Mucosa of rectum (tissue), 2 donors: Measurements from ENCODE around the gene PPP2R5C.
"Not testable (repeated sequence)": the region's sequence is repeated elsewhere in the genome, so short reads cannot be mapped to it uniquely, and the experiment has no call there.

ENCODE experiments used
- H3K27ac ChIP-seq, 2 donors: one replicate each; pipeline ENCODE4 v1.7.0; 2013; ENCODE audit warnings: inconsistent platforms in 2 of 2, low read depth in 2 of 2, low read length in 2 of 2
- H3K27me3 ChIP-seq, 2 donors: one replicate each; pipeline ENCODE4 v1.7.0; 2013; ENCODE audit warnings: low read length in 2 of 2; ENCODE audit not compliant: control insufficient read depth in 2 of 2, insufficient read depth in 2 of 2
- H3K36me3 ChIP-seq, 2 donors: one replicate each; pipeline ENCODE4 v1.7.0; 2013; ENCODE audit warnings: low read length in 2 of 2; ENCODE audit not compliant: control insufficient read depth in 2 of 2, insufficient read depth in 2 of 2
- H3K4me1 ChIP-seq, 2 donors: one replicate each; pipeline ENCODE4 v1.7.0; 2013; ENCODE audit warnings: low read length in 2 of 2, mild to moderate bottlenecking in 1 of 2; ENCODE audit not compliant: control insufficient read depth in 2 of 2, insufficient read depth in 2 of 2
- H3K4me3 ChIP-seq, 2 donors: one replicate each; pipeline ENCODE4 v1.7.0; 2013; ENCODE audit warnings: low read length in 2 of 2
- H3K9ac ChIP-seq, 2 donors: one replicate each; pipeline ENCODE4 v1.7.0; 2013; ENCODE audit warnings: low read length in 2 of 2, low read depth in 1 of 2, mild to moderate bottlenecking in 1 of 2
- H3K9me3 ChIP-seq, 2 donors: one replicate each; pipeline ENCODE4 v1.7.0; 2013; ENCODE audit warnings: low read length in 2 of 2; ENCODE audit not compliant: control insufficient read depth in 2 of 2
- donor health status: healthy.
- donor health status: Normal muscosa, but diverticular disease.

The PPP2R5C gene

GRCh38 chr14:101735453-101735852, 26.1 kb upstream of the PPP2R5C start:
- H3K27ac ChIP-seq: no peak overlapping the region
- no peak overlapping the region for H3K4me3 ChIP-seq
- no peak overlapping the region for H3K9ac ChIP-seq
- no peaks in the 10 kb centered on the region for H3K27me3 ChIP-seq
- H3K4me1 ChIP-seq: peaks cover 16 to 21% of the 10 kb centered on the region in 2 donors
- peaks cover 0 to 3% of the 10 kb centered on the region in 2 donors for H3K9me3 ChIP-seq
- H3K36me3 ChIP-seq: no peaks in the 10 kb centered on the region

DNA sequence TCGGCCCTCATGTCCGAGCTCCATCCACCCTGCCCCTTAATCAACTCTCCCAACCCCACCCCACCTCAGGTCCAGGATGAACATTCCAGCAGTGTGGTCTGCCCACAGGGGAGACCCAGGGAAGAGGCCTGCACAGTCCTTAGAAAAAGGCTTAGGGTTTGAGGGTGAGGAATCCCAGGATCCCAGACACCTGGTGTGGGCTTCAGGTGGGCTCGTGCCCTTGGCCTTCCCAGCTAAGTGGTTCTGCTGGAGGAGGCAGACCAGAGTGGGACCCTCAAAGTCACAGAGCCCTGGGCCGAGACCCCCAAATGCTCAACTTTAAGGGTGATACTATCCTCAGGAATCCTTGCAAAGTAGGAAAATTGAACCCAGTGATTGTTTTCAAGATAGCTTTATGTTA, 25.4 kb upstream of the PPP2R5C start:
- H3K4me3 ChIP-seq: no peak overlapping the region
- H3K27me3 ChIP-seq: no peaks in the 10 kb centered on the region
- H3K9me3 ChIP-seq: peaks cover 0 to 6% of the 10 kb centered on the region in 2 donors
- H3K4me1 ChIP-seq: peaks cover 10 to 16% of the 10 kb centered on the region in 2 donors
- no peak overlapping the region for H3K27ac ChIP-seq
- no peaks in the 10 kb centered on the region for H3K36me3 ChIP-seq
- H3K9ac ChIP-seq: no peak overlapping the region

DNA sequence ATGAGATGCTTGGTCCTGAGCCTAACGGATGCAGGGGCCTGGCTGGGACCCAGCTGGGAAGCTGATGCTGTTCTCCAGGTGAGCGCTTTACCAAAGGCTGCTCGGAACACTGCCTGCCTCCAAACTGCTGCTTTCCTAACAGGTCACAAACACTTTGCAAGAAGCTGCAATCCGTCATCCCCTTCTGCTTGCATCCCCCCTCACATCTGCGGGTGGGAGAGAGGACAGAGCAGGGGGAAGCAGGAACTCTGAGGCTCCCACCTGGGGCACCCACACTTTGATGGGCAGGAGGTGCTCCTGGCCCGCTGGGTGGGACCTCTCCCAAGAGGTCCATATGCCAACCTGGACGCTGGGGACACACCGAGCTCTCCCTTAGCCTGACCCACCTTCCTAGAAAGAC, 24.9 kb upstream of the PPP2R5C start:
- Histone ChIP-seq H3K4me3 (no peak overlapping the region), H3K27me3 (no peaks in the 10 kb centered on the region), H3K9me3 (peaks cover 0 to 6% of the 10 kb centered on the region in 2 donors), H3K9ac (no peak overlapping the region), H3K36me3 (no peaks in the 10 kb centered on the region), H3K27ac (no peak overlapping the region), H3K4me1 (peaks cover 6 to 10% of the 10 kb centered on the region in 2 donors)

DNA sequence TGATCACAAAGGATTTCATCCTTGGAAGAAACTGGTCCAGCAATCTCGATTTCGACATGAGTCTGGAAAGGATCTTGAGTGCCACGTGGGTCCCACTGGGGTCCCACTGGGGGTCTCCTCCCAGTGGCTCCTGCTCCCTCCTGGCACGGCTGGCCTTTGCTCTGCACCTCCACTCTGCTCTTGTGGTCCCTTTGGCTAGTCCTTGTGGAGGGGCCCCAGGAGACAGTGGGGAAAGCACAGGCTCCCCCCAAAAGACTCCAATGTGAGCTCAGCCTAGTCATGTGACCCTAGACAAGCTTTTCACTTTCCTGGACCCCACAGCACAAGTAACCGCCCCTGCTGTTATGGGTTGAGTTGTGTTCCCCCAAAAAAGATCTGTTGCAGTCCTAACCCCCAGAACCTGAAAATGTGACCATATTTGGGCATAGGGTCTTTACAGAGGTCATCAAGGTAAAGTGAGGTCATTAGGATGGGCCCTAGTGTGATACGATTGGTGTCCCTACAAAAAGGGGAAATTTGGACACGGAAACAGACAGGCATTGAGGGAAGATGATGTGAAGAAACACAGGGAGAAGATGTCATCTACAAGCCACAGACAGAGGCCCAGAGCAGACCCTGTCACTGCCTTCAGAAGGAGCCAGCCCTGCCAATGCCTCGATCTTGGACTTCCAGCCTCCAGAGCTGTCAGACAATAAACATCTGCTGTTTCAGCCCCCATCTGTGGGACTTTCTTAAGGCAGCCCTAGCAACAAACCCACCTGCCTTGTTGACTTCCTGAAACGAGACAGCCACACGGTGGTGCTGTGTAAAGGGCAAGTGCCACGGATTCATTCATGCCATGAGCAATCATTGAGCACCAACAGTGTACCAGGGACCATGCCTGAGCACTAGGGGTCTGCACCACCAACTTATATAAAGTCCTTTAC, 23.8 kb upstream of the PPP2R5C start:
- Histone ChIP-seq H3K27me3 (no peaks in the 10 kb centered on the region), H3K36me3 (no peaks in the 10 kb centered on the region), H3K9me3 (peaks cover 0 to 6% of the 10 kb centered on the region in 2 donors), H3K27ac (no peak overlapping the region), H3K4me1 (no peaks in the 10 kb centered on the region), H3K9ac (no peak overlapping the region), H3K4me3 (no peak overlapping the region)

- Histone ChIP-seq H3K9ac (no peak overlapping the region), H3K27me3 (no peaks in the 10 kb centered on the region), H3K27ac (no peak overlapping the region), H3K36me3 (no peaks in the 10 kb centered on the region), H3K4me1 (no peaks in the 10 kb centered on the region), H3K9me3 (peaks cover 0 to 6% of the 10 kb centered on the region in 2 donors), H3K4me3 (no peak overlapping the region)
These were observed 22.7 kb upstream of the PPP2R5C start for GRCh38 chr14:101738703-101739320.

- Histone ChIP-seq H3K9me3 (peaks cover 0 to 6% of the 10 kb centered on the region in 2 donors), H3K27me3 (no peaks in the 10 kb centered on the region), H3K4me1 (no peaks in the 10 kb centered on the region), H3K9ac (no peak overlapping the region), H3K36me3 (no peaks in the 10 kb centered on the region), H3K4me3 (no peak overlapping the region), H3K27ac (no peak overlapping the region)
These were observed 21.9 kb upstream of the PPP2R5C start for GRCh38 chr14:101739446-101740141.

DNA sequence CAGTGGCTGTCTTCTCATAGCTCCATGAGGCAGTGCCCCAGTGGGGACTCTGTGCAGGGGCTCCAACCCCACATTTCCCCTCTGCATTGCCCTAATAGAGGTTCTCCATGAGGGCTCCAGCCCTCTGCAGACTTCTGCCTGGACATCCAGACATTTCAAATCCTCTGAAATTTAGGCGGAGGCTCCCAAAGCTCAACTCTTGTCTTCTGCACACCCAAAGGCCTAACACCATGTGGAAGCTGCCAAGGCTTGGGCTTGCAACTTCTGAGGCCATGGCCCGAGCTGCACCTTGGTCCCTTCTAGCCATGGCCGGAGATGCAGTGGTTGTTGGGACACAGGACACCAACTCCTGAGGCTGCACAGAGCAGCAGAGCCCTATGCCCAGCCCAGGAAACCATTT, 20.5 kb upstream of the PPP2R5C start:
- H3K9me3 ChIP-seq: peaks cover 0 to 6% of the 10 kb centered on the region in 2 donors
- no peaks in the 10 kb centered on the region for H3K4me1 ChIP-seq
- no peak overlapping the region for H3K9ac ChIP-seq
- no peak overlapping the region for H3K27ac ChIP-seq
- H3K4me3 ChIP-seq: no peak overlapping the region
- no peaks in the 10 kb centered on the region for H3K27me3 ChIP-seq
- no peaks in the 10 kb centered on the region for H3K36me3 ChIP-seq

GRCh38 chr14:101743701-101744100, 17.8 kb upstream of the PPP2R5C start:
- Histone ChIP-seq H3K4me3 (no peak overlapping the region), H3K36me3 (no peaks in the 10 kb centered on the region)

GRCh38 chr14:101744382-101744781, 17.1 kb upstream of the PPP2R5C start:
- H3K9me3 ChIP-seq, H3K27me3 ChIP-seq, H3K36me3 ChIP-seq, H3K4me3 ChIP-seq, H3K27ac ChIP-seq, H3K9ac ChIP-seq, H3K4me1 ChIP-seq: not testable (repeated sequence)

More at GRCh38 chr14:101743701-101744100, 17.8 kb upstream of the PPP2R5C start:
- H3K4me1 ChIP-seq: no peaks in the 10 kb centered on the region
- H3K27ac ChIP-seq: no peak overlapping the region
- no peaks in the 10 kb centered on the region for H3K27me3 ChIP-seq
- H3K9me3 ChIP-seq: peaks cover 0 to 6% of the 10 kb centered on the region in 2 donors
- H3K9ac ChIP-seq: no peak overlapping the region

GRCh38 chr14:101749756-101750155, 11.8 kb upstream of the PPP2R5C start:
- not testable (repeated sequence) for H3K9me3 ChIP-seq, H3K27ac ChIP-seq, H3K36me3 ChIP-seq, H3K9ac ChIP-seq, H3K4me3 ChIP-seq, H3K4me1 ChIP-seq, H3K27me3 ChIP-seq
